GM21528 (cell line): ENCODE measurements around the gene S100P.
"Not testable (repeated sequence)": the region's sequence is repeated elsewhere in the genome, so short reads cannot be mapped to it uniquely, and the experiment has no call there.

Experiments used
- ATAC-seq: cut with Tn5 transposase; IDR thresholded peaks from one replicate; pipeline ENCODE4 v1.9.1; 2021; ENCODE audit warnings: mild to moderate bottlenecking, moderate library complexity; ENCODE audit not compliant: unreplicated experiment, low FRiP score

The S100P gene

GRCh38 chr4:6672541-6673190 lies 21.0 kb upstream of the S100P start:
- ATAC-seq = not testable (repeated sequence)

- ATAC-seq = not testable (repeated sequence)
These were observed 20.5 kb upstream of the S100P start for GRCh38 chr4:6673191-6673659.

- ATAC-seq = peak; percentile 76
These were observed 19.8 kb upstream of the S100P start for GRCh38 chr4:6673660-6674499.

GRCh38 chr4:6674500-6675149 lies 19.1 kb upstream of the S100P start:
- ATAC-seq = peak; percentile 49

- no peak for ATAC-seq
These were observed 16.7 kb upstream of the S100P start for GRCh38 chr4:6676722-6677558.

- no peak for ATAC-seq
These were observed 13.2 kb upstream of the S100P start for GRCh38 chr4:6680372-6681034.

- ATAC-seq = no peak
These were observed 12.5 kb upstream of the S100P start for GRCh38 chr4:6681191-6681590.

- ATAC-seq = no peak
These were observed 10.7 kb upstream of the S100P start for GRCh38 chr4:6682862-6683590.

GRCh38 chr4:6684656-6685055 lies 9.0 kb upstream of the S100P start:
- ATAC-seq = no peak

GRCh38 chr4:6686104-6686787 lies 7.4 kb upstream of the S100P start:
- no peak for ATAC-seq

GRCh38 chr4:6687947-6688878 lies 5.5 kb upstream of the S100P start:
- no peak for ATAC-seq

- peak; percentile 56 for ATAC-seq
These were observed 4.7 kb upstream of the S100P start for GRCh38 chr4:6688879-6689505.

GRCh38 chr4:6689506-6689960 lies 4.1 kb upstream of the S100P start:
- no peak for ATAC-seq

GRCh38 chr4:6692379-6692778 lies 1.3 kb upstream of the S100P start:
- ATAC-seq = no peak

GRCh38 chr4:6692806-6693205 lies 872 bp upstream of the S100P start:
- ATAC-seq = no peak

- no peak for ATAC-seq
These were observed 661 bp downstream of the S100P start for GRCh38 chr4:6694177-6694901.
